Panc1 (cell line): ENCODE measurements around the gene CSMD2. TPM values are rescaled to one million over a fixed set of nuclear protein-coding genes. Genes with fewer than 3 reads are reported as not detected.

Experiments
- ATAC-seq: fragments of 200-7000 bp; cut with Tn5 transposase; 2 replicates; pipeline ENCODE4 v1.9.1; 2020; ENCODE audit warnings: mild to moderate bottlenecking, moderate library complexity
- BruUV-seq: library from RNA; stranded (reverse); fragments of 400-500 nt; replicated peaks from 2 replicates; lab custom pipeline; 2021; lab: Mats Ljungman, UMichigan
- CTCF ChIA-PET: fragments of 300-600 bp; sonication (Branson Sonifier 250); formaldehyde crosslinking; loops from one replicate; lab custom pipeline; 2022; ENCODE audit warnings: antibody characterized with exemption; lab: Charles Lee
- POLR2A ChIA-PET: fragments of 300-600 bp; sonication (Branson Sonifier 250); formaldehyde crosslinking; loops from one replicate; lab custom pipeline; 2022; ENCODE audit warnings: antibody characterized with exemption; lab: Charles Lee
- DNase-seq: peaks from one replicate; pipeline ENCODE4 v3.0.0-alpha.2; 2010; ENCODE audit warnings: low read depth, low spot score
- H3K27ac ChIP-seq: 2 replicates; pipeline ENCODE4 v1.5.1; 2011; ENCODE audit warnings: mild to moderate bottlenecking, low read length, inconsistent platforms
- H3K27me3 ChIP-seq: fragments of 200-500 bp; sonication (Bioruptor generic); 2 replicates; pipeline ENCODE4 v1.6.0; 2014; ENCODE audit warnings: low read length, inconsistent platforms; ENCODE audit not compliant: control insufficient read depth, insufficient read depth
- H3K36me3 ChIP-seq: fragments of 200-500 bp; sonication (Bioruptor generic); 2 replicates; pipeline ENCODE4 v1.5.1; 2014; ENCODE audit warnings: inconsistent platforms, mild to moderate bottlenecking, low read length, moderate library complexity; ENCODE audit not compliant: control insufficient read depth, insufficient read depth
- H3K4me1 ChIP-seq: 2 replicates; pipeline ENCODE4 v1.5.1; 2011; ENCODE audit warnings: inconsistent platforms, mild to moderate bottlenecking, low read length, moderate library complexity; ENCODE audit not compliant: control insufficient read depth, insufficient read depth
- H3K4me3 ChIP-seq, 2 experiments: 2 replicates each; pipeline ENCODE4 v1.5.1; 2011 to 2012; ENCODE audit warnings: low read depth in 2 of 2, low read length in 2 of 2, mild to moderate bottlenecking in 2 of 2, inconsistent platforms in 1 of 2, moderate library complexity in 1 of 2
- H3K9me3 ChIP-seq: fragments of 200-500 bp; sonication (Bioruptor generic); 2 replicates; pipeline ENCODE4 v1.5.1; 2014; ENCODE audit warnings: low read depth, mild to moderate bottlenecking, inconsistent platforms, low read length, moderate library complexity; ENCODE audit not compliant: control insufficient read depth, insufficient read depth
- CTCF ChIP-seq: fragments of 450-650 bp; IDR thresholded peaks from 2 replicates; pipeline ENCODE4 v1.5.1; 2017; ENCODE audit warnings: mild to moderate bottlenecking
- POLR2AphosphoS5 ChIP-seq: IDR thresholded peaks from 2 replicates; pipeline ENCODE4 v1.6.1; 2012; ENCODE audit warnings: mild to moderate bottlenecking, low read depth, low read length, moderate library complexity
- SIN3A ChIP-seq: IDR thresholded peaks from 2 replicates; pipeline ENCODE4 v1.6.1; 2012; ENCODE audit warnings: low read depth, mild to moderate bottlenecking, low read length, moderate library complexity, borderline replicate concordance; ENCODE audit not compliant: insufficient read depth
- TCF7L2 ChIP-seq: IDR thresholded peaks from 2 replicates; pipeline ENCODE4 v1.6.1; 2011; ENCODE audit warnings: mild to moderate bottlenecking, low read depth, low read length, inconsistent platforms
- in situ Hi-C: cut with HindIII; loops from 2 replicates; pipeline ENCODE4 v1.10.0; 2016; ENCODE audit warnings: low sequenced_read_pairs, low pct_unique_long_range_greater_than_20kb
- intact Hi-C: fragments of 100-400 bp; cut with micrococcal nuclease; formaldehyde crosslinking; loops from one replicate; pipeline ENCODE4 v1.10.0; 2022; ENCODE audit not compliant: unreplicated experiment
- total RNA-seq: library from RNA; stranded (reverse); gene quantifications from one replicate; pipeline ENCODE4 v1.2.1, GENCODE V29; 2021; ENCODE audit not compliant: unreplicated experiment
- TF ChIP-seq, protein P1 (sequence below), 2 experiments: IDR thresholded peaks; 2 replicates each; pipeline ENCODE4 v1.6.1; 2011 to 2012; ENCODE audit warnings: low read depth in 2 of 2, control low read depth in 1 of 2, low read length in 1 of 2, mild to moderate bottlenecking in 1 of 2, moderate library complexity in 1 of 2; ENCODE audit not compliant: insufficient read depth in 1 of 2

The CSMD2 gene
- total RNA-seq, 1 experiment from 2014 or later, result not detected

- Histone ChIP-seq H3K36me3 (no peaks in the 10 kb centered on the region), H3K9me3 (no peaks in the 10 kb centered on the region), H3K27me3 (no peaks in the 10 kb centered on the region), H3K4me3 (no peak overlapping the region), H3K4me1 (no peaks in the 10 kb centered on the region), H3K27ac (no peak overlapping the region)
- BruUV-seq, result no TSS peak
- in situ Hi-C loops, result no loop called here
- DNase-seq, result no peak
- CTCF ChIA-PET, result no interaction called here
- intact Hi-C loops, result no loop called here
- no peak for ATAC-seq
- POLR2A ChIA-PET, result no interaction called here
- TF ChIP-seq, protein P1, sequence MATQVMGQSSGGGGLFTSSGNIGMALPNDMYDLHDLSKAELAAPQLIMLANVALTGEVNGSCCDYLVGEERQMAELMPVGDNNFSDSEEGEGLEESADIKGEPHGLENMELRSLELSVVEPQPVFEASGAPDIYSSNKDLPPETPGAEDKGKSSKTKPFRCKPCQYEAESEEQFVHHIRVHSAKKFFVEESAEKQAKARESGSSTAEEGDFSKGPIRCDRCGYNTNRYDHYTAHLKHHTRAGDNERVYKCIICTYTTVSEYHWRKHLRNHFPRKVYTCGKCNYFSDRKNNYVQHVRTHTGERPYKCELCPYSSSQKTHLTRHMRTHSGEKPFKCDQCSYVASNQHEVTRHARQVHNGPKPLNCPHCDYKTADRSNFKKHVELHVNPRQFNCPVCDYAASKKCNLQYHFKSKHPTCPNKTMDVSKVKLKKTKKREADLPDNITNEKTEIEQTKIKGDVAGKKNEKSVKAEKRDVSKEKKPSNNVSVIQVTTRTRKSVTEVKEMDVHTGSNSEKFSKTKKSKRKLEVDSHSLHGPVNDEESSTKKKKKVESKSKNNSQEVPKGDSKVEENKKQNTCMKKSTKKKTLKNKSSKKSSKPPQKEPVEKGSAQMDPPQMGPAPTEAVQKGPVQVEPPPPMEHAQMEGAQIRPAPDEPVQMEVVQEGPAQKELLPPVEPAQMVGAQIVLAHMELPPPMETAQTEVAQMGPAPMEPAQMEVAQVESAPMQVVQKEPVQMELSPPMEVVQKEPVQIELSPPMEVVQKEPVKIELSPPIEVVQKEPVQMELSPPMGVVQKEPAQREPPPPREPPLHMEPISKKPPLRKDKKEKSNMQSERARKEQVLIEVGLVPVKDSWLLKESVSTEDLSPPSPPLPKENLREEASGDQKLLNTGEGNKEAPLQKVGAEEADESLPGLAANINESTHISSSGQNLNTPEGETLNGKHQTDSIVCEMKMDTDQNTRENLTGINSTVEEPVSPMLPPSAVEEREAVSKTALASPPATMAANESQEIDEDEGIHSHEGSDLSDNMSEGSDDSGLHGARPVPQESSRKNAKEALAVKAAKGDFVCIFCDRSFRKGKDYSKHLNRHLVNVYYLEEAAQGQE (IDR thresholded peaks at IDR 0.05; ENCODE audit: insufficient read depth in 1 of 2, low read depth in 2 of 2, low read length in 1 of 2), result no peak
- TF ChIP-seq POLR2AphosphoS5 (no peak), CTCF (no peak), SIN3A (no peak), TCF7L2 (no peak)
Measured at GRCh38 chr1:34108269-34108668, 56.8 kb downstream of the CSMD2 start.

DNA sequence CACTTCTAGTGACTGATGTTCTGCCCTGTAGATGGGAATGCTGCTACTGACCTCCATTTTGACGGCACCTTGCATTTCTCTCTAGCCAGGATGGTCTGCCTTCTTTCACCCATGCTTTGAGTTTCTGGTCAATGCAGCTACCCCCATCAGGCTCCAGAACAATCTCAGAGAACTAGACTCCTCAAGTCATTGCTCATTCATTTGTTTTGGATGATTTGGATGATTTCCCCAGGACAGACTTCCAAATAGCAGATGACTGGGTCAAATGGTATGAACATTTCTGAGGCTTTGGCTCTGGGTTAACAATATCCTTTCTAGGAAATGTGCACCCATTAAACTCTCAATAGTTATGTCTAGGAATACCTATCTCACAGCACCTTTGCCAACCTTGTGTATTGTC lies 63.9 kb downstream of the CSMD2 start:
- intact Hi-C loops, result no loop called here

More for the DNA sequence above, 63.9 kb downstream of the CSMD2 start:
- BruUV-seq, result no TSS peak
- no peak overlapping the region for H3K4me3 ChIP-seq
- H3K9me3 ChIP-seq, result no peaks in the 10 kb centered on the region
- TF ChIP-seq, protein P1 (IDR thresholded peaks at IDR 0.05; ENCODE audit: insufficient read depth in 1 of 2, low read depth in 2 of 2, low read length in 1 of 2), result no peak
- TF ChIP-seq CTCF (no peak), SIN3A (no peak), POLR2AphosphoS5 (no peak), TCF7L2 (no peak)
- no peak for DNase-seq
- ChIA-PET POLR2A (no interaction called here), CTCF (no interaction called here)
- no peaks in the 10 kb centered on the region for H3K27me3 ChIP-seq
- H3K4me1 ChIP-seq, result no peaks in the 10 kb centered on the region
- H3K36me3 ChIP-seq, result no peaks in the 10 kb centered on the region
- no peak overlapping the region for H3K27ac ChIP-seq
- in situ Hi-C loops, result no loop called here
- no peak for ATAC-seq
